Measurements from ENCODE around the gene ZNF280D. TPM values are rescaled to one million over a fixed set of nuclear protein-coding genes. Genes with fewer than 3 reads are reported as not detected.
"Not testable (repeated sequence)": the region's sequence is repeated elsewhere in the genome, so short reads cannot be mapped to it uniquely, and the experiment has no call there.

The ZNF280D gene
- total RNA-seq, 1 experiment from 2014 or later: 20.3 TPM

DNA sequence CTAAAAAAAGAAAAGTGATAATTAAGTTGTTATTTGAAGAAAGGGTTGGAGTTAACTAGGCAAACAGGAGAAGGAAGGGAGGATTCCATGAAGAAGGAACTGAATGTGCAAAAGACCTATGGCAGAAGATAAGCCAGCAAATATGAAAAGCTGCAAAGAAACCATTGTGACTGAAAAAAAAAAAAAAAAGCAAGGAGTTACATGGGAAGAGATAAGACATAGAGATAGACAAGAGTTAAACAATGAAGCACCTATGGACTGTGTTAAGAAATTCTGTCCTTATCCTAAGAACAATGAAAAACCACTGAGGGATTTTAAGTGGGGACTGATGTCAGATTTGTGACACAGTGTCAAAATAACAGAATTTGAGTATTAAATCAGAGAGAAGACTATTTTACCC is 17.0 kb downstream of the ZNF280D start:
- no peak for DNase-seq (ENCODE audit: low read depth)

DNA sequence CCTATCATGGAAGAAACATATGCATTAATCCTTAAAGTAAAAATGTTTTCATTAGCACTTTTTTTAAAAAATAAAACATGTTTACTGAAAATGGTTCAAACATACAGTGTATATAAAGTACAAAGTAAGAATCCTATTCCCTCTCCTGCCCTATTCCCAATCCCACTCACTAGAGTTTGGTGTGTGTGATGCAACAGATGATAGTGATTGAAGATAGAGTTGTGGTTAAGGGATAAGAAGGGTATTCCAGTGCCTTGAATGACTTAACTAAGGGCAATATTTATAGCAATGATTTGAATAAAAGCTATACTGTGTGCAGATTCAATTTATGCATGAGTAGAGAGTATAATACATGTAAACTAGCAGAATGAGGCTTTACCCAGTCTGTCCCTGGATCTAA is 18.1 kb downstream of the ZNF280D start:
- DNase-seq (ENCODE audit: low read depth): no peak

- not testable (repeated sequence) for DNase-seq (ENCODE audit: low read depth)
Measured at GRCh38 chr15:56709502-56709901, 23.8 kb downstream of the ZNF280D start.

GRCh38 chr15:56699743-56700142 is 33.6 kb downstream of the ZNF280D start:
- no peak for DNase-seq (ENCODE audit: low read depth)

DNA sequence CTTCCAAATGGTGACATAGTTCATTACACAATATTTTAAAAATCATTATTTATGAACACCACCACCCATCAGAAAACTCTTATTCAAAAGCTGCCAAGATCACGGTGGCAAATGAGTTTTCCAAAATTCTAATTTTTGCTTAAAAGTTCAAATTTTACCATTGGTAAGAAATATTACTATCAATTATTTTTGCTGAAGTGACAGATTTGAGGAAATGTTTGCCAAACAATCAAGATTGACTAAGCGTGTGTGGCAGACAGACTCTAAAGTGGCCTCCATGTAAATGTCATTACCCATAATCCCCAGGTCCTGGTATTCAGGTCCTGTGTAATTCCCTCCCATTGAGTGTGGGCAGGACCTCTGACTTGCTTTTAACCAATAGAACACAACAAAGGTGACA is 35.0 kb downstream of the ZNF280D start:
- no peak for DNase-seq (ENCODE audit: low read depth)

GRCh38 chr15:56693761-56694160 is 39.5 kb downstream of the ZNF280D start:
- no peak for DNase-seq (ENCODE audit: low read depth)

- DNase-seq (ENCODE audit: low read depth): no peak
Measured at GRCh38 chr15:56690733-56691132, 42.6 kb downstream of the ZNF280D start.

- no peak for DNase-seq (ENCODE audit: low read depth)
Measured at GRCh38 chr15:56683908-56684307, 49.4 kb downstream of the ZNF280D start.

DNA sequence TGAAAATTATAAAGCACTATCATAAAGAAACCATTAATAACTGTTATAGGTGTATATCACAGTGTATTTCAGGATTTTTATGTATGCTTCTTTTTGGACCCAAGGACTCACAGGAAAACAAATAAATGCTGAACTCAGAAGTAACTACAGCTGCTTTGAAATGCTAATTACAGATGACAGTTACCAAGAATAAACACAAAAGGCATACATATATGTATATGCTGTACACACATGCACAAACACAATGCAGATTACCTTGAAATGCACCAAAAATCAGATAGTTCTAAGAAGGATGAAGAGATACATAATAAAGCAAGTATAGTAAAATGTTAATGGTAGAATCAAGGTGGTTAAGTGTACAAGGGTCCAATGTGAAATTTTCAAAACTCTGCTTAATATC is 52.2 kb downstream of the ZNF280D start:
- no peak for DNase-seq (ENCODE audit: low read depth)

DNA sequence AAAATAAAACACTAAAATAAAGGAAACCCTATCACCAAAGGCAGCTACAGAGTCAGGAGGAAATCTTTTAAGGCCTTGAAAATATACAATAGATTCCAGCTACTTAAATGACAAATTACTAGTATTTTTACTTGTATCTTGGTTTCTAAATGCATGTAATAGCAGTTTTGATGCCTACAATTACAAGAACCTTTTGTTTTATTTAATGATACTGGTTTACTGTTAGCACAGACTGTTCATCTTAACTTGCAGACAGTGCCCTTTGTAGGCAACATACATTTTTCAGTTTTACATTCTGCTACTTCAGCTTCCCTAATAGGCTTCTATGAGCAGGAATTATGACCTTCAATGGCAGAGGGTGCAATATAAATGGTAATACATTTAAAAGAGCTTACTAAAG is 54.1 kb downstream of the ZNF280D start:
- DNase-seq (ENCODE audit: low read depth): no peak

GRCh38 chr15:56678571-56678970 is 54.7 kb downstream of the ZNF280D start:
- DNase-seq (ENCODE audit: low read depth): no peak

DNA sequence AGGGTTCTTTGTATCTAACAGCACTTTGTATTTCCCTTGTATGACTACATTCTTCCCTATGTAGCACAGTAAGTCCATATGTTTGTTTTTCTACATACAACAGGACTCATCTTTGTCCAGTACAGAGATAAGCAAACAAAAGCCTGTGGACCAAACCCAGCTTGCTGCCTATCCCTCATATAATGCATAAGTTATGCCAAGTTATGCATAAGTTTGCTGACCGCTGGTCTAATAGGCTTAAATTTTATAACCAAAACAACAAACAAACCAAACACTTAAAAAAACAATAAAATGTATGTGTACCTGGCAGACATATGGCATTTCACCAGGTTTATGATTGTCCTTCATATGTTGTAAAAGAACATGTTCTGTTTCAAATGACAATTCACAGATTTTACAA is 56.0 kb downstream of the ZNF280D start:
- DNase-seq (ENCODE audit: low read depth): no peak

DNA sequence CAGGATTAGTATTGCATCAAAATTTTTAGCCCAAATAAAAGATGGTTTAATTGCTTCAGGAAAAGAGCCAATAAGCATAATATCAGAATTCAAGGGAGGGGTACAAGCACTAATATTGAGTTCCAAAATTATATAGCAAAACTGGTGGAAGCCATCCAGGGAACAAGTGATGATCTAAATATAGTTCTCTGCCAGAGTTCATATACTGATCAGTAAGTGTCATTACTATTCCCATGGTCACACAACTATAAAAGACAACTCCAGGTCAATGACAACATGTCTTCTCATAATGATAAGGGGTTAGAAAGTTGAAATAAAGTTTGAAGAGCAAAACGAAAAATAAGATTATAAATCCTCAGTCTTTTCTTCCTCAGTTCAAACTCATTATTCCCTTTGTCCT is 57.4 kb downstream of the ZNF280D start:
- DNase-seq (ENCODE audit: low read depth): no peak

DNA sequence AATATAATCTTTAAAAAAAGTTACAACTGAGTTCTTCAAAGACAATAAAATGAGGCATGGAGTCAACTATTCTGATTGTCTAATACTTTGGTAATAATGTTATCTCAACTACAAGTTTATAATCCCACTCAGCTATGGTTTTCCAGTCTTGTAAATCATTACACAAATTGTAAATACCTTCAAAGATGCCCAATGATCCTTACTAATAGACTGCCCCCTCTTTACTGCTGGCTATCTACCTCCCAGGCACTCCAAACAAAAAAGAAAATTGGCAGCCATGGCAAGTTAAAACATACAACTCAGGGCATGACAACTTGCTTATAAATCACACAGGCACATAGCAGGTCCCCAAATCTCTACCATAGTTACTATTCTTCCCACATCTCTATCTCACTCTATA is 58.5 kb downstream of the ZNF280D start:
- no peak for DNase-seq (ENCODE audit: low read depth)

DNA sequence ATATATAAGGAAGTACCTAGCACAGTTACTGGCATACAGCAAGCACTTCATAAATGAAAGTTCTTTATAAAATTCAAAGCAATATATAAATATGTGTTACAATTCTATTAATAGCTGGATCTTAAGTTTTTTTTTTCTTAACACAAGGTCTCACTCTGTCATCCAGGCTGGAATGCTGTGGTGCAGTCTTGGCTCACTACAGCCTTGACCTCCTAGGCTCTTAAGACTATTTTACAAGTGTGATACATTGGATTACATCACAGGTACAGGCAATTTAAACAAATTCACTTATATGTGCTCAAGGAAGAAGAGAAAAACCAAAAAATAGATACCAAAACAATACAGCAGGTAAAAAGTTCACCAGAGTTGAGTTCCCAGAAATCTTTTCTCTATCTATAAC is 60.6 kb downstream of the ZNF280D start:
- no peak for DNase-seq (ENCODE audit: low read depth)

GRCh38 chr15:56667517-56667916 is 65.8 kb downstream of the ZNF280D start:
- DNase-seq (ENCODE audit: low read depth): no peak

DNA sequence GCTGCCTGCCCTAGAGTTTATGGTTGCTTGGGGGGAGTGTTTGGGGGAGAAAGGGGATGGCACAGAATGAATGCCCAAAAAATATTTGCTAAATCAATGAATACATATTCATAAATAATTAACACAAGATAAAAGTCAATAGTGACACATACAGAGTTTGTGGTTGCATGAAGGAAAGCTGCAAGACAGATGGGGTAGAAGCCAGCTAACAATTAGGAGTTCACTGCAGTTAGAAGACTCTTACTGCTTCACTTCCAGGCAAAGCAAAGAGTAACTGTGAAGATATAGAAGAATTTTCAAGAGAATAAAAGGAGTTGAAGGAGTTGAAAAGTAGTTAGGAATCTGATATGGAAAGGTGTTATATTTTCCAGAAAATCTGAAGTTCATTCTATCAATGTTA is 72.4 kb downstream of the ZNF280D start:
- DNase-seq (ENCODE audit: low read depth): no peak

DNA sequence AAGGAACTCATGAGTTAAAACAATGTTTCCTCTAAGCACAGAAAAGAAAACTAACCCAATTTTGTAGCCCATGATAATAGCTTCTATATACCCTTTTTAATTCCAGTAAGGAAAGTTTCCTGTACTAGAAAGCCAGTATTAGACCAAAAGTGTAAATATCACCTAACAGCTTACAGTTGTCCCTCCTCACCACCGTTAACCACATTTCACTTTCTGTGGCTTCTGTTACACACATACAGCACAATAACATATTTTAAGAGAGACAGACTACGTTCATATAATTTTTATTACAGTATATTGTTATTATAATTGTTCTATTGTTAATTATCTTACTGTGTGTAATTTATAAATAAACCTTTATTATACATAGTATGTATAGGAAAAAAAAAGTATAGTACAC is 74.1 kb downstream of the ZNF280D start:
- DNase-seq (ENCODE audit: low read depth): no peak

GRCh38 chr15:56654624-56655023 is 78.7 kb downstream of the ZNF280D start:
- DNase-seq (ENCODE audit: low read depth): no peak

DNA sequence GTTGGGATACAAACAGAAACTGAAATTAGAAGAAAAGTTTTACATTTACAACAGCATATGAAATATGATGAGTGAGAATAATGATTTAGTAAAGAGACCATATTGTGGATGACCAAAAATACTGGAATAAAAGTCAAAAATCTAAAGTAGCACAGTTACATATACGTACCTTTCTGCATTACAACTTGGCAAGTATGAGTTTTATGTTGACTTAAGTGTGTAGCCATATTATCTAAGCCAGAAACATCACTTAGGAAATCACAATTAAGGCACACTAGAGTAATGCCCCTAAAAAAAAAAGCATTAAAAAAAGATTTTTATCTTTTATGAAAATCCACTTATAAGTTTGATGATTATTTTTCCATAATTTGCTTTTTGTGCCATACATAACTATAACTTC is 79.1 kb downstream of the ZNF280D start:
- no peak for DNase-seq (ENCODE audit: low read depth)

- no peak for DNase-seq (ENCODE audit: low read depth)
Measured at GRCh38 chr15:56653787-56654186, 79.5 kb downstream of the ZNF280D start.

- no peak for DNase-seq (ENCODE audit: low read depth)
Measured at GRCh38 chr15:56653107-56653506, 80.2 kb downstream of the ZNF280D start.

- DNase-seq (ENCODE audit: low read depth): no peak
Measured at GRCh38 chr15:56648311-56648710, 85.0 kb downstream of the ZNF280D start.

- DNase-seq (ENCODE audit: low read depth): no peak
Measured at GRCh38 chr15:56640549-56640948, 92.8 kb downstream of the ZNF280D start.

GRCh38 chr15:56640127-56640526 is 93.2 kb downstream of the ZNF280D start:
- DNase-seq (ENCODE audit: low read depth): no peak
